Measurements from ENCODE around the gene MARCKS.

MARCKS gene

GRCh38 chr6:113856625-113857555 lies at the start of gene MARCKS:
Gene MARCKS (plus strand): TSS chr6:113857345. CDS start chr6:113857746, 401 bp downstream.
- peak; percentile 62 for DNase-seq

- no peak for DNase-seq
Measured at GRCh38 chr6:113809826-113810225, 47.3 kb upstream of the MARCKS start.

- DNase-seq: no peak
Measured at GRCh38 chr6:113813142-113813541, 44.0 kb upstream of the MARCKS start.

GRCh38 chr6:113818578-113818977 lies 38.6 kb upstream of the MARCKS start:
- no peak for DNase-seq

GRCh38 chr6:113819169-113819830 lies 37.8 kb upstream of the MARCKS start:
- DNase-seq: no peak

- no peak for DNase-seq
Measured at GRCh38 chr6:113820761-113821160, 36.4 kb upstream of the MARCKS start.

GRCh38 chr6:113821445-113821844 lies 35.7 kb upstream of the MARCKS start:
- no peak for DNase-seq

- no peak for DNase-seq
Measured at GRCh38 chr6:113823916-113824315, 33.2 kb upstream of the MARCKS start.

GRCh38 chr6:113824411-113824810 lies 32.7 kb upstream of the MARCKS start:
- no peak for DNase-seq

GRCh38 chr6:113824866-113825265 lies 32.3 kb upstream of the MARCKS start:
- DNase-seq: no peak

- no peak for DNase-seq
Measured at GRCh38 chr6:113825781-113826180, 31.4 kb upstream of the MARCKS start.

GRCh38 chr6:113828984-113829695 lies 28.0 kb upstream of the MARCKS start:
- DNase-seq: no peak

GRCh38 chr6:113829696-113830045 lies 27.5 kb upstream of the MARCKS start:
- no peak for DNase-seq

- DNase-seq: no peak
Measured at GRCh38 chr6:113830140-113830539, 27.0 kb upstream of the MARCKS start.

- DNase-seq: no peak
Measured at GRCh38 chr6:113833537-113833936, 23.6 kb upstream of the MARCKS start.

GRCh38 chr6:113837170-113837569 lies 20.0 kb upstream of the MARCKS start:
- DNase-seq: no peak

GRCh38 chr6:113842165-113842564 lies 15.0 kb upstream of the MARCKS start:
- DNase-seq: no peak

- DNase-seq: no peak
Measured at GRCh38 chr6:113843500-113844073, 13.6 kb upstream of the MARCKS start.

- DNase-seq: no peak
Measured at GRCh38 chr6:113846577-113846976, 10.6 kb upstream of the MARCKS start.

GRCh38 chr6:113847447-113847846 lies 9.7 kb upstream of the MARCKS start:
- no peak for DNase-seq

- DNase-seq: no peak
Measured at GRCh38 chr6:113848280-113848679, 8.9 kb upstream of the MARCKS start.

GRCh38 chr6:113848811-113849210 lies 8.3 kb upstream of the MARCKS start:
- no peak for DNase-seq

- no peak for DNase-seq
Measured at GRCh38 chr6:113853252-113853651, 3.9 kb upstream of the MARCKS start.

Measured in T1000 (cell line).